Astrocyte (in vitro differentiated cells and primary cell): ENCODE data around the gene CD52. TPM values are rescaled to one million over a fixed set of nuclear protein-coding genes. Genes with fewer than 3 reads are reported as not detected.

Experiments
- DNase-seq: peaks from one replicate; pipeline ENCODE4 v3.0.0-alpha.2; 2010; ENCODE audit warnings: low read depth
- FAIRE-seq: peaks from 2 replicates; lab custom pipeline; 2011; peaks lifted over from hg19 to GRCh38; lab: Jason Lieb, UNC
- H2AFZ ChIP-seq: 2 replicates; pipeline ENCODE4 v1.6.0; 2012; ENCODE audit warnings: low read depth, low read length, inconsistent platforms
- H3K27ac ChIP-seq: 2 replicates; pipeline ENCODE4 v1.5.1; 2011; ENCODE audit warnings: low read depth, low read length, inconsistent platforms
- H3K27me3 ChIP-seq: 2 replicates; pipeline ENCODE4 v1.6.0; 2011; ENCODE audit warnings: low read length, inconsistent platforms; ENCODE audit not compliant: insufficient read depth
- H3K36me3 ChIP-seq: 2 replicates; pipeline ENCODE4 v1.5.1; 2011; ENCODE audit warnings: low read length, inconsistent platforms; ENCODE audit not compliant: insufficient read depth
- H3K4me1 ChIP-seq: 2 replicates; pipeline ENCODE4 v1.5.1; 2011; ENCODE audit warnings: low read length, inconsistent platforms; ENCODE audit not compliant: insufficient read depth
- H3K4me2 ChIP-seq: 2 replicates; pipeline ENCODE4 v1.6.0; 2012; ENCODE audit warnings: low read length, inconsistent platforms
- H3K4me3 ChIP-seq: 2 replicates; pipeline ENCODE4 v1.5.1; 2011; ENCODE audit warnings: low read depth, mild to moderate bottlenecking, low read length, inconsistent platforms; ENCODE audit not compliant: insufficient read depth
- H3K79me2 ChIP-seq: 2 replicates; pipeline ENCODE4 v1.6.0; 2012; ENCODE audit warnings: mild to moderate bottlenecking, low read length, inconsistent platforms; ENCODE audit not compliant: insufficient read depth
- H3K9ac ChIP-seq: 2 replicates; pipeline ENCODE4 v1.6.0; 2012; ENCODE audit warnings: mild to moderate bottlenecking, low read length, inconsistent platforms
- H3K9me3 ChIP-seq: 2 replicates; pipeline ENCODE4 v1.5.1; 2012; ENCODE audit warnings: low read depth, mild to moderate bottlenecking, low read length, inconsistent platforms; ENCODE audit not compliant: insufficient read depth
- H4K20me1 ChIP-seq: 2 replicates; pipeline ENCODE4 v1.6.0; 2012; ENCODE audit warnings: low read length, inconsistent platforms; ENCODE audit not compliant: insufficient read depth
- H3K27ac Mint-ChIP-seq: one replicate; pipeline ENCODE4 v1.8.0; 2021; ENCODE audit warnings: mild to moderate bottlenecking, mixed read lengths; ENCODE audit not compliant: unreplicated experiment
- H3K27me3 Mint-ChIP-seq: one replicate; pipeline ENCODE4 v1.8.0; 2021; ENCODE audit warnings: low read depth, mixed read lengths; ENCODE audit not compliant: unreplicated experiment
- H3K36me3 Mint-ChIP-seq: one replicate; pipeline ENCODE4 v1.8.0; 2021; ENCODE audit warnings: low read depth, mixed read lengths; ENCODE audit not compliant: unreplicated experiment
- H3K4me1 Mint-ChIP-seq: one replicate; pipeline ENCODE4 v1.8.0; 2021; ENCODE audit warnings: low read depth, mixed read lengths; ENCODE audit not compliant: unreplicated experiment
- H3K4me3 Mint-ChIP-seq: one replicate; pipeline ENCODE4 v1.8.0; 2021; ENCODE audit warnings: mild to moderate bottlenecking, moderate library complexity, mixed read lengths; ENCODE audit not compliant: unreplicated experiment
- H3K9me3 Mint-ChIP-seq: one replicate; pipeline ENCODE4 v1.8.0; 2021; ENCODE audit warnings: mild to moderate bottlenecking, mixed read lengths; ENCODE audit not compliant: unreplicated experiment
- EZH2 ChIP-seq: IDR thresholded peaks from 2 replicates; pipeline ENCODE4 v1.6.1; 2012; ENCODE audit warnings: mild to moderate bottlenecking, low read length, inconsistent platforms; ENCODE audit not compliant: insufficient read depth
- total RNA-seq: library from RNA; stranded (reverse); gene quantifications from 2 replicates; pipeline ENCODE4 v1.2.1, GENCODE V29; 2021
- TF ChIP-seq, protein P1 (sequence below): IDR thresholded peaks from 2 replicates; pipeline ENCODE4 v1.5.1; 2011; ENCODE audit warnings: low read depth, mild to moderate bottlenecking, inconsistent platforms, low read length, moderate library complexity; ENCODE audit not compliant: insufficient read depth

The CD52 gene
- total RNA-seq, 1 donor from 2014 or later, result not detected

DNA sequence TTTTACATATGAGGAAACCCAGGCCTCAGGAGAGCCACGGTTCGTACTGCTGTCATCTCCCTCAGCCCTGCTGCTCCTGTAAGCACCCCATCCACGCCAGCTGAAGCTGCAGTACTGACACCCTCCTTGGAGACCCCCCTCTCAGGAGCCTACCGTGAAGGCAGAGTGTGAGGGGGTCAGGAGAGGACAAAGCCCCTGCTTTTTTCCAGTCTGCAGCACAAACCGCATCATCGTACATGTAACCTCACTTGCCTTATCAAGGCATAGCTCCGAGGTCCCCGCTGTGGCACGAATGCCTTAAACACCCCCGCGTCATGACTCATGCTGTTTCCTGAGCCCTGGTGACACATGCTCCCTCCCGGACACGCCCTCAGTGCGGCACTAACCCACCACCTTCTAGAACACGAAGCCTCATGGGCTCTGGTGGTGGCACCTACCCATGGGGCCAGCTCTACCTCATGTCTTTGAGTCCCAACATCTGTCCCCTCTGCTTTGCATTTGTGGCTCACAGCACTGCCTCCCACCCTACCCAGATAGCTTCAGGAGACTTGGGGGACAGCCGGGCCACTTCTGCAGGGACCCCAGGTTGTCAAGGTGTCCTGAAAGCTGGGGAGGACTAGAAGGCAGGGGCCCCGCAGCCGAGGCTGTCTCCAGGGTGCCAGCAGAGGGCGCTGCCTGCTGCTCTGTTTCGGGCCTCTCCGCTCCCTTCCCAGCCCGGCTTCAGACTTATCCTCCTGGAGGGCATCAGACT, 33.0 kb upstream of the CD52 start:
- Histone ChIP-seq H3K36me3 (peaks cover 5% of the 10 kb centered on the region), H3K9me3 (no peaks in the 10 kb centered on the region), H2AFZ (no peak overlapping the region), H3K27ac (peak overlapping the region; percentile 74), H3K4me3 (no peak overlapping the region), H4K20me1 (peaks cover 46% of the 10 kb centered on the region), H3K4me2 (peak overlapping the region; percentile 97), H3K27me3 (no peaks in the 10 kb centered on the region), H3K79me2 (peaks cover 41% of the 10 kb centered on the region), H3K4me1 (peaks cover 45% of the 10 kb centered on the region), H3K9ac (peak overlapping the region; percentile 36)
- H3K36me3 Mint-ChIP-seq, result peaks cover 11% of the 10 kb centered on the region
- H3K27ac Mint-ChIP-seq, result peak overlapping the region; percentile 84
- no peaks in the 10 kb centered on the region for H3K27me3 Mint-ChIP-seq
- TF ChIP-seq, protein P1, sequence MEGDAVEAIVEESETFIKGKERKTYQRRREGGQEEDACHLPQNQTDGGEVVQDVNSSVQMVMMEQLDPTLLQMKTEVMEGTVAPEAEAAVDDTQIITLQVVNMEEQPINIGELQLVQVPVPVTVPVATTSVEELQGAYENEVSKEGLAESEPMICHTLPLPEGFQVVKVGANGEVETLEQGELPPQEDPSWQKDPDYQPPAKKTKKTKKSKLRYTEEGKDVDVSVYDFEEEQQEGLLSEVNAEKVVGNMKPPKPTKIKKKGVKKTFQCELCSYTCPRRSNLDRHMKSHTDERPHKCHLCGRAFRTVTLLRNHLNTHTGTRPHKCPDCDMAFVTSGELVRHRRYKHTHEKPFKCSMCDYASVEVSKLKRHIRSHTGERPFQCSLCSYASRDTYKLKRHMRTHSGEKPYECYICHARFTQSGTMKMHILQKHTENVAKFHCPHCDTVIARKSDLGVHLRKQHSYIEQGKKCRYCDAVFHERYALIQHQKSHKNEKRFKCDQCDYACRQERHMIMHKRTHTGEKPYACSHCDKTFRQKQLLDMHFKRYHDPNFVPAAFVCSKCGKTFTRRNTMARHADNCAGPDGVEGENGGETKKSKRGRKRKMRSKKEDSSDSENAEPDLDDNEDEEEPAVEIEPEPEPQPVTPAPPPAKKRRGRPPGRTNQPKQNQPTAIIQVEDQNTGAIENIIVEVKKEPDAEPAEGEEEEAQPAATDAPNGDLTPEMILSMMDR, result peak; percentile 40
- no peak for TF ChIP-seq EZH2
- peaks cover 44% of the 10 kb centered on the region for H3K4me1 Mint-ChIP-seq
- H3K4me3 Mint-ChIP-seq, result peak overlapping the region; percentile 63
- peak; percentile 94 for DNase-seq
- H3K9me3 Mint-ChIP-seq, result no peaks in the 10 kb centered on the region
- peak; percentile 87 for FAIRE-seq

DNA sequence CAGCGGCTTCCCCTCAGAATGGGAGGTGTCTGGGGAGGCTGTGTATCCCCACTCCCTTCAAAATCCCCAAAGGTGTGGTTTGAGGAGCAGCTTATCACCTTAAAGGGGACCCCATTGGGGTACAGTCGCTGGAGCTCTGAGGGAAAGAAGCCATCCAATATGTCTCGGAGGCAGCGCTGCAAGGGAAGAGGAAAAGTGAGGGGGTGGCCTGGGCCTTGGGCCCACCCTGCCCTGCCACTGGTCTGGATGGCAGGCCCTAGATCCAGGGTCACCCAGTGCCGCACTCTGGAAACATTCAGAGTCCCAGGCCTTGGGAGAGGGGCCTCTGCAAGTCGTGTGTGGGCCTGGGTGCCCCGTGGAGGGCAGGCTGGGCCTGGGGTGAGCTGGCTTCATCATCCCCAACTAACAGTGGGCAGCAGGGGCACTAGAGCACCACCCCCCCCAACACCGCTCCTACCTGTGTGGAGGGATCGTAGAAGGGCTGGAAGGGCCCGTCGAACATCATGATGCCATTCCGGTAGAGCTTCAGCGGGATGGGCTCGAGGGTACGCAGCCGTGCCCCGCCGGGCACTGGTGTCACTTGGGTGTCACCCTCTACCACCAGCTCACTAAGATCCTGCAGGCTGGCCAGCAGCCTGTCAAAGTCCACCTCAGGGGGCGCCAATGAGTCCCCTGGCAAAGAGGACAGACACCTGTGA, 32.2 kb upstream of the CD52 start:
- no peak overlapping the region for H3K4me3 ChIP-seq
- Mint-ChIP-seq H3K9me3 (no peaks in the 10 kb centered on the region), H3K4me1 (peaks cover 42% of the 10 kb centered on the region), H3K4me3 (no peak overlapping the region), H3K27ac (no peak overlapping the region), H3K27me3 (no peaks in the 10 kb centered on the region), H3K36me3 (peaks cover 11% of the 10 kb centered on the region)
- H2AFZ ChIP-seq, result no peak overlapping the region
- H3K4me1 ChIP-seq, result peaks cover 45% of the 10 kb centered on the region
- peaks cover 34% of the 10 kb centered on the region for H3K79me2 ChIP-seq
- H3K27ac ChIP-seq, result peak overlapping the region; percentile 74
- TF ChIP-seq, protein P1, result peak; percentile 15
- no peak for TF ChIP-seq EZH2
- no peaks in the 10 kb centered on the region for H3K9me3 ChIP-seq
- H4K20me1 ChIP-seq, result peaks cover 41% of the 10 kb centered on the region
- peak overlapping the region; percentile 97 for H3K4me2 ChIP-seq
- no peak for FAIRE-seq
- DNase-seq, result no peak
- peaks cover 5% of the 10 kb centered on the region for H3K36me3 ChIP-seq
- H3K27me3 ChIP-seq, result no peaks in the 10 kb centered on the region
- H3K9ac ChIP-seq, result no peak overlapping the region
